Loucy (cell line): Measurements from ENCODE around the gene MYOM1.
A peak's percentile ranks its signal among the peaks of the same experiment; 100 is the strongest.

Source experiments
- H2AFZ ChIP-seq: fragments of 200-600 bp; sonication (generic); 2 replicates; pipeline ENCODE4 v1.6.0; 2016; ENCODE audit warnings: antibody characterized with exemption, mild to moderate bottlenecking, low read length, moderate library complexity
- H3F3A ChIP-seq: fragments of 200-600 bp; 2 replicates; pipeline ENCODE4 v1.6.0; 2016; ENCODE audit warnings: antibody characterized with exemption, low read depth, mild to moderate bottlenecking
- H3K27me3 ChIP-seq: fragments of 200-600 bp; sonication (generic); 2 replicates; pipeline ENCODE4 v1.6.1; 2014; ENCODE audit warnings: low read length, mild to moderate bottlenecking; ENCODE audit not compliant: insufficient read depth, poor library complexity, severe bottlenecking
- H3K36me3 ChIP-seq: fragments of 200-600 bp; sonication (generic); 2 replicates; pipeline ENCODE4 v1.6.1; 2016; ENCODE audit warnings: low read length; ENCODE audit not compliant: insufficient read depth
- H3K4me1 ChIP-seq: fragments of 200-600 bp; sonication (generic); 2 replicates; pipeline ENCODE4 v1.5.1; 2014; ENCODE audit warnings: low read length, mild to moderate bottlenecking; ENCODE audit not compliant: insufficient read depth, poor library complexity, severe bottlenecking
- H3K4me2 ChIP-seq: fragments of 200-600 bp; sonication (generic); 2 replicates; pipeline ENCODE4 v1.6.0; 2014; ENCODE audit warnings: antibody characterized with exemption, low read length, low read depth, mild to moderate bottlenecking; ENCODE audit not compliant: poor library complexity, severe bottlenecking
- H3K4me3 ChIP-seq: fragments of 200-600 bp; sonication (generic); 2 replicates; pipeline ENCODE4 v1.5.1; 2014; ENCODE audit warnings: low read length, mild to moderate bottlenecking, mixed read lengths; ENCODE audit not compliant: poor library complexity, severe bottlenecking
- H3K79me2 ChIP-seq: fragments of 200-600 bp; sonication (generic); 2 replicates; pipeline ENCODE4 v1.6.1; 2014; ENCODE audit warnings: low read length; ENCODE audit not compliant: insufficient read depth
- H3K9ac ChIP-seq: fragments of 200-600 bp; sonication (generic); 2 replicates; pipeline ENCODE4 v1.6.0; 2014; ENCODE audit warnings: mild to moderate bottlenecking, low read depth, low read length, moderate library complexity; ENCODE audit not compliant: poor library complexity, severe bottlenecking
- H3K9me2 ChIP-seq: fragments of 200-600 bp; sonication (generic); replicated peaks from 2 replicates; pipeline ENCODE4 v1.6.1; 2016; ENCODE audit warnings: low read depth, low read length, mixed read lengths
- H3K9me3 ChIP-seq: fragments of 200-600 bp; sonication (generic); 2 replicates; pipeline ENCODE4 v1.6.1; 2014; ENCODE audit warnings: mild to moderate bottlenecking, antibody characterized with exemption, low read length, low read depth; ENCODE audit not compliant: insufficient read depth
- H4K20me1 ChIP-seq: fragments of 200-600 bp; sonication (generic); 2 replicates; pipeline ENCODE4 v1.6.0; 2014; ENCODE audit warnings: antibody characterized with exemption, low read length, mild to moderate bottlenecking; ENCODE audit not compliant: insufficient read depth, poor library complexity, severe bottlenecking
- CTCF ChIP-seq: fragments of 200-600 bp; sonication (generic); conservative IDR thresholded peaks from 2 replicates; pipeline ENCODE4 v1.5.1; 2014; ENCODE audit warnings: mild to moderate bottlenecking, antibody characterized with exemption, low read length
- EZH2phosphoT487 ChIP-seq: fragments of 200-600 bp; IDR thresholded peaks from 2 replicates; pipeline ENCODE4 v1.6.1; 2018; ENCODE audit warnings: antibody characterized with exemption, mild to moderate bottlenecking, moderate library complexity, borderline replicate concordance

Gene MYOM1

GRCh38 chr18:3153107-3153704, 66.6 kb downstream of the MYOM1 start:
- Histone ChIP-seq H3F3A (no peaks in the 10 kb centered on the region), H3K4me3 (no peak overlapping the region), H2AFZ (no peak overlapping the region), H3K9me3 (no peaks in the 10 kb centered on the region), H3K36me3 (no peaks in the 10 kb centered on the region), H3K4me1 (peaks cover 4% of the 10 kb centered on the region), H4K20me1 (no peaks in the 10 kb centered on the region), H3K27me3 (no peaks in the 10 kb centered on the region), H3K9me2 (no peaks in the 10 kb centered on the region), H3K4me2 (no peak overlapping the region), H3K9ac (no peak overlapping the region), H3K79me2 (no peaks in the 10 kb centered on the region)
- TF ChIP-seq EZH2phosphoT487 (no peak), CTCF (no peak)

GRCh38 chr18:3152294-3152693, 67.5 kb downstream of the MYOM1 start:
- Histone ChIP-seq H3K4me3 (no peak overlapping the region), H3K9me3 (no peaks in the 10 kb centered on the region), H3K4me2 (no peak overlapping the region), H3K36me3 (no peaks in the 10 kb centered on the region), H3F3A (no peaks in the 10 kb centered on the region), H3K9ac (no peak overlapping the region), H4K20me1 (no peaks in the 10 kb centered on the region), H3K79me2 (no peaks in the 10 kb centered on the region), H3K4me1 (peaks cover 4% of the 10 kb centered on the region), H2AFZ (no peak overlapping the region), H3K9me2 (no peaks in the 10 kb centered on the region), H3K27me3 (no peaks in the 10 kb centered on the region)
- no peak for TF ChIP-seq EZH2phosphoT487
- TF ChIP-seq CTCF = no peak

- no peaks in the 10 kb centered on the region for H3K79me2 ChIP-seq
- no peaks in the 10 kb centered on the region for H3K9me2 ChIP-seq
- H3K36me3 ChIP-seq = no peaks in the 10 kb centered on the region
- peaks cover 4% of the 10 kb centered on the region for H3K4me1 ChIP-seq
- no peaks in the 10 kb centered on the region for H3K27me3 ChIP-seq
- H3K4me3 ChIP-seq = no peak overlapping the region
- no peak overlapping the region for H3K9ac ChIP-seq
- H3K9me3 ChIP-seq = no peaks in the 10 kb centered on the region
- peak; percentile 77 for TF ChIP-seq CTCF
- TF ChIP-seq EZH2phosphoT487 = no peak
- no peak overlapping the region for H2AFZ ChIP-seq
- no peaks in the 10 kb centered on the region for H4K20me1 ChIP-seq
- H3F3A ChIP-seq = no peaks in the 10 kb centered on the region
- no peak overlapping the region for H3K4me2 ChIP-seq
These were observed 68.1 kb downstream of the MYOM1 start for GRCh38 chr18:3151399-3152264.
